ENCODE results near the gene PSME1.

PSME1 gene

DNA sequence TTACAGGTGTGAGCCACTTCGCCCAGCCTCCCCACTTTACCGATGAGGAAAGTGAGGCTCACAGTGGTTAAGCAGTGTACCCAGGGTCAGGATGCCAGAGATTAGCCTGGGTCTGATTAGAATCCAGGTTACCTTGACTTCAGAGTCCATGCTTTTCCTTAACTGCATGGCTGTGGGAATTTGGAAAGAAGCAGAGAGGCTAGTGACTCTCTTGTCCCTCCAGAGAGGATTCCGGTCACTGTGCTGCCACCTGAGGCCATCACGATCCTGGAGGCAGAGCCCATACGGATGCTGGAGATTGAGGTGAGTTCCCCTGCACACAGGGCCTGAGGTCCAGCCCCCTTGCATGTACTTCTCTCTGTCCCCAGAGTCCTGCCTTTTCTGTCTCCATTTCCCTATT, 40.6 kb downstream of the PSME1 start:
- no peak overlapping the region for H3K4me2 ChIP-seq (ENCODE audit: low read depth, low read length, poor library complexity, severe bottlenecking)

DNA sequence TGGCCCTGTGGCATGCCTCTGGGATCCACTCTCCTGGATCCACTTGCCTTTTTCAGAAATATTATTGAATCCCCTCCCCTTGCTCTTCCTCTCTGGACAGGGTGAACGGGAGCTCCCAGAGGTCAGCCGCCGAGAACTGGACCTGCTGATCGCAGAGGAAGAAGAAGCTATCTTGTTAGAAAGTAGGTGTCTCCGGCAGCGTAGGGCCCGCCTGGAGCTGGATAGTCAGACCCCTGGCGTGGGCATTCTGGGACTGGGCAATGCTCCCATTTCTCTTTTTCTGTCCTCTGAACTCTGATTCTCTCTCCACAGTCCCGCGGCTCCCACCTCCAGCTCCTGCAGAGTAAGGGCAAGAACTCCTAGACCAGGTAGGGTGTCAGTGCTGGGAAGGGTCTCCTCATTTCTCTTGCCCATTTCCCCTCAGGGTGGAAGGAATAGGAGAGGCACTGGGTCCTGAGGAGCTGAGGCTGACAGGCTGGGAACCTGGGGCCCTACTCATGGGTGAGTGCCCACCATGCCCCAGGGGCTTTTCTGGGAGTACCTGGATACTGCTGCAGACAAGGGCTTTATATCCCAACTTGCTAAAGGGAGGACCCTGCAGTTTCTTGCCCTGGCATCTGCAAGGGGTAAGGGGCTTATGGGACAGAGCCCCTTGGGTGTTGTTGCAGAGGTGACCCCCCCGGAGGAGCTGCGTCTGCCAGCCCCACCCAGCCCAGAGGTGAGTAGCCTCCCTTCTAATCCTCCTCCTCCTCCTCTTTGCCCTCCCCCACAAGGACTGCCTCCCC, 41.2 kb downstream of the PSME1 start:
- Histone ChIP-seq H3K9ac (ENCODE audit: low read depth, low read length, poor library complexity, severe bottlenecking) (no peak overlapping the region), H3K9me3 (ENCODE audit: insufficient read depth, low read depth, low read length) (no peaks in the 10 kb centered on the region), H3K79me2 (ENCODE audit: insufficient read depth, low read length) (no peaks in the 10 kb centered on the region), H3F3A (ENCODE audit: low read depth) (no peaks in the 10 kb centered on the region), H3K9me2 (replicated peaks; ENCODE audit: low read depth, low read length) (no peaks in the 10 kb centered on the region), H3K27me3 (ENCODE audit: insufficient read depth, low read length, poor library complexity, severe bottlenecking) (no peaks in the 10 kb centered on the region), H2AFZ (ENCODE audit: low read length) (no peak overlapping the region), H3K36me3 (ENCODE audit: insufficient read depth, low read length) (peaks cover 7% of the 10 kb centered on the region; the same call in 1 of the 2 replicates), H3K4me3 (ENCODE audit: low read length, poor library complexity, severe bottlenecking) (no peak overlapping the region), H4K20me1 (ENCODE audit: insufficient read depth, low read length, poor library complexity, severe bottlenecking) (no peaks in the 10 kb centered on the region), H3K4me2 (ENCODE audit: low read depth, low read length, poor library complexity, severe bottlenecking) (no peak overlapping the region), H3K4me1 (ENCODE audit: insufficient read depth, low read length, poor library complexity, severe bottlenecking) (no peaks in the 10 kb centered on the region)
- no peak for TF ChIP-seq EZH2phosphoT487 (IDR thresholded peaks at IDR 0.05; ENCODE audit: borderline replicate concordance)

More for the DNA sequence above, 40.6 kb downstream of the PSME1 start:
- H4K20me1 ChIP-seq (ENCODE audit: insufficient read depth, low read length, poor library complexity, severe bottlenecking) = no peaks in the 10 kb centered on the region
- peaks cover 7% of the 10 kb centered on the region; the same call in 1 of the 2 replicates for H3K36me3 ChIP-seq (ENCODE audit: insufficient read depth, low read length)
- no peaks in the 10 kb centered on the region for H3K79me2 ChIP-seq (ENCODE audit: insufficient read depth, low read length)
- no peak overlapping the region for H2AFZ ChIP-seq (ENCODE audit: low read length)
- no peak for TF ChIP-seq EZH2phosphoT487 (IDR thresholded peaks at IDR 0.05; ENCODE audit: borderline replicate concordance)
- TF ChIP-seq, protein P1, sequence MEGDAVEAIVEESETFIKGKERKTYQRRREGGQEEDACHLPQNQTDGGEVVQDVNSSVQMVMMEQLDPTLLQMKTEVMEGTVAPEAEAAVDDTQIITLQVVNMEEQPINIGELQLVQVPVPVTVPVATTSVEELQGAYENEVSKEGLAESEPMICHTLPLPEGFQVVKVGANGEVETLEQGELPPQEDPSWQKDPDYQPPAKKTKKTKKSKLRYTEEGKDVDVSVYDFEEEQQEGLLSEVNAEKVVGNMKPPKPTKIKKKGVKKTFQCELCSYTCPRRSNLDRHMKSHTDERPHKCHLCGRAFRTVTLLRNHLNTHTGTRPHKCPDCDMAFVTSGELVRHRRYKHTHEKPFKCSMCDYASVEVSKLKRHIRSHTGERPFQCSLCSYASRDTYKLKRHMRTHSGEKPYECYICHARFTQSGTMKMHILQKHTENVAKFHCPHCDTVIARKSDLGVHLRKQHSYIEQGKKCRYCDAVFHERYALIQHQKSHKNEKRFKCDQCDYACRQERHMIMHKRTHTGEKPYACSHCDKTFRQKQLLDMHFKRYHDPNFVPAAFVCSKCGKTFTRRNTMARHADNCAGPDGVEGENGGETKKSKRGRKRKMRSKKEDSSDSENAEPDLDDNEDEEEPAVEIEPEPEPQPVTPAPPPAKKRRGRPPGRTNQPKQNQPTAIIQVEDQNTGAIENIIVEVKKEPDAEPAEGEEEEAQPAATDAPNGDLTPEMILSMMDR (conservative IDR thresholded peaks at IDR 0.05; ENCODE audit: low read length) = no peak
- H3K9me3 ChIP-seq (ENCODE audit: insufficient read depth, low read depth, low read length) = no peaks in the 10 kb centered on the region
- no peaks in the 10 kb centered on the region for H3F3A ChIP-seq (ENCODE audit: low read depth)
- no peaks in the 10 kb centered on the region for H3K9me2 ChIP-seq (replicated peaks; ENCODE audit: low read depth, low read length)
- H3K4me3 ChIP-seq (ENCODE audit: low read length, poor library complexity, severe bottlenecking) = no peak overlapping the region
- H3K27me3 ChIP-seq (ENCODE audit: insufficient read depth, low read length, poor library complexity, severe bottlenecking) = no peaks in the 10 kb centered on the region
- H3K9ac ChIP-seq (ENCODE audit: low read depth, low read length, poor library complexity, severe bottlenecking) = no peak overlapping the region
- no peaks in the 10 kb centered on the region for H3K4me1 ChIP-seq (ENCODE audit: insufficient read depth, low read length, poor library complexity, severe bottlenecking)

GRCh38 chr14:24177891-24178290, 41.9 kb downstream of the PSME1 start:
- Histone ChIP-seq H3K27me3 (ENCODE audit: insufficient read depth, low read length, poor library complexity, severe bottlenecking) (no peaks in the 10 kb centered on the region), H2AFZ (ENCODE audit: low read length) (no peak overlapping the region), H3F3A (ENCODE audit: low read depth) (no peaks in the 10 kb centered on the region), H4K20me1 (ENCODE audit: insufficient read depth, low read length, poor library complexity, severe bottlenecking) (no peaks in the 10 kb centered on the region), H3K9ac (ENCODE audit: low read depth, low read length, poor library complexity, severe bottlenecking) (no peak overlapping the region), H3K9me3 (ENCODE audit: insufficient read depth, low read depth, low read length) (no peaks in the 10 kb centered on the region), H3K36me3 (ENCODE audit: insufficient read depth, low read length) (peaks cover 7% of the 10 kb centered on the region; the same call in 1 of the 2 replicates), H3K4me3 (ENCODE audit: low read length, poor library complexity, severe bottlenecking) (no peak overlapping the region), H3K4me1 (ENCODE audit: insufficient read depth, low read length, poor library complexity, severe bottlenecking) (no peaks in the 10 kb centered on the region), H3K4me2 (ENCODE audit: low read depth, low read length, poor library complexity, severe bottlenecking) (no peak overlapping the region), H3K9me2 (replicated peaks; ENCODE audit: low read depth, low read length) (no peaks in the 10 kb centered on the region), H3K79me2 (ENCODE audit: insufficient read depth, low read length) (no peaks in the 10 kb centered on the region)
- TF ChIP-seq EZH2phosphoT487 (IDR thresholded peaks at IDR 0.05; ENCODE audit: borderline replicate concordance) = no peak
- TF ChIP-seq, protein P1 (conservative IDR thresholded peaks at IDR 0.05; ENCODE audit: low read length) = no peak

All from Loucy (cell line).